B cell (primary cell): ENCODE results near the gene LHFPL6. TPM values are rescaled to one million over a fixed set of nuclear protein-coding genes. Genes with fewer than 3 reads are reported as not detected.

Source experiments
- ATAC-seq: fragments of 200-7000 bp; cut with Tn5 transposase; one replicate; pipeline ENCODE4 v1.10.0; 2021; ENCODE audit warnings: low read depth, mild to moderate bottlenecking, moderate number of reproducible peaks, moderate library complexity
- CTCF ChIA-PET: fragments of 350-600 bp; sonication (Branson Sonifier 250); formaldehyde crosslinking; loops from one replicate; lab custom pipeline; 2021; ENCODE audit warnings: antibody characterized with exemption, inconsistent platforms; lab: Charles Lee
- POLR2A ChIA-PET: fragments of 350-600 bp; sonication (Branson Sonifier 250); formaldehyde crosslinking; loops from one replicate; lab custom pipeline; 2021; ENCODE audit warnings: antibody characterized with exemption; lab: Charles Lee
- DNase-seq: peaks from one replicate; pipeline ENCODE4 v3.0.0; 2013
- H2AFZ ChIP-seq: 2 replicates; pipeline ENCODE4 v1.6.1; 2012; ENCODE audit warnings: mild to moderate bottlenecking, low read depth, low read length; ENCODE audit not compliant: insufficient read depth, poor library complexity, severe bottlenecking
- H3K27ac ChIP-seq, 2 donors: 1 replicate in 1 of 2; 2 replicates in 1 of 2; pipeline ENCODE4 v1.5.1; 2012 to 2013; ENCODE audit warnings: low read length in 2 of 2, mild to moderate bottlenecking in 2 of 2, moderate library complexity in 1 of 2
- H3K27me3 ChIP-seq, 4 experiments: fragments of 200-600 bp in 1 of 4; sonication (generic) in 1 of 4; replicated peaks in 1 of 4; 1 replicate in 2 of 4; 2 replicates in 2 of 4; pipeline versions ENCODE4 v1.6.1 to v1.7.0; 2013 to 2016; ENCODE audit warnings: low read length in 3 of 4, mild to moderate bottlenecking in 2 of 4, mixed read lengths in 1 of 4, moderate library complexity in 1 of 4; ENCODE audit not compliant: insufficient read depth in 4 of 4, control insufficient read depth in 3 of 4; ENCODE audit errors: control extremely low read depth in 1 of 4
- H3K36me3 ChIP-seq, 2 experiments: replicated peaks in 1 of 2; 1 replicate in 1 of 2; 2 replicates in 1 of 2; pipeline versions ENCODE4 v1.6.1 to v1.7.1; 2013; ENCODE audit warnings: low read length in 1 of 2; ENCODE audit not compliant: insufficient read depth in 2 of 2, control insufficient read depth in 1 of 2; ENCODE audit errors: control extremely low read depth in 1 of 2, extremely low read depth in 1 of 2
- H3K4me1 ChIP-seq, 2 donors: fragments of 200-600 bp in 1 of 2; sonication (generic) in 1 of 2; 1 replicate in 1 of 2; 2 replicates in 1 of 2; pipeline versions ENCODE4 v1.5.1 to v1.6.1; 2013 to 2017; ENCODE audit warnings: low read length in 2 of 2; ENCODE audit not compliant: control insufficient read depth in 2 of 2, insufficient read depth in 2 of 2
- H3K4me2 ChIP-seq: replicated peaks from 2 replicates; pipeline ENCODE3; 2012; ENCODE audit warnings: mild to moderate bottlenecking, low read depth, low read length; ENCODE audit not compliant: poor library complexity, severe bottlenecking
- H3K4me3 ChIP-seq, 5 experiments: fragments of 200-600 bp in 1 of 5; sonication (generic) in 1 of 5; 1 replicate in 3 of 5; 2 replicates in 2 of 5; pipeline versions ENCODE4 v1.5.1 to v1.7.0; 2011 to 2016; ENCODE audit warnings: low read length in 4 of 5, mild to moderate bottlenecking in 4 of 5, low read depth in 2 of 5, control low read depth in 1 of 5, moderate library complexity in 1 of 5; ENCODE audit not compliant: insufficient read depth in 1 of 5; ENCODE audit errors: control extremely low read depth in 1 of 5, extremely low read depth in 1 of 5
- H3K79me2 ChIP-seq: fragments of 200-600 bp; sonication (generic); one replicate; pipeline ENCODE4 v1.6.0; 2016; ENCODE audit warnings: low read length; ENCODE audit not compliant: control insufficient read depth, insufficient read depth
- H3K9ac ChIP-seq: fragments of 200-600 bp; sonication (generic); 2 replicates; pipeline ENCODE4 v1.6.1; 2017; ENCODE audit warnings: mild to moderate bottlenecking, low read length, moderate library complexity
- H3K9me3 ChIP-seq, 3 donors: one replicate each; pipeline versions ENCODE4 v1.6.1 to v1.7.1; 2013; ENCODE audit warnings: low read length in 2 of 3; ENCODE audit not compliant: control insufficient read depth in 2 of 3, insufficient read depth in 1 of 3; ENCODE audit errors: control extremely low read depth in 1 of 3
- H4K20me1 ChIP-seq: 2 replicates; pipeline ENCODE4 v1.6.0; 2012; ENCODE audit warnings: mild to moderate bottlenecking, low read length; ENCODE audit not compliant: insufficient read depth, control insufficient read depth, poor library complexity, severe bottlenecking
- H3K27ac Mint-ChIP-seq: one replicate; pipeline ENCODE4 v1.8.0; 2021; ENCODE audit warnings: mixed read lengths
- H3K27me3 Mint-ChIP-seq: one replicate; pipeline ENCODE4 v1.8.0; 2021; ENCODE audit warnings: mixed read lengths
- H3K4me1 Mint-ChIP-seq: one replicate; pipeline ENCODE4 v1.8.0; 2021; ENCODE audit warnings: mixed read lengths
- H3K4me3 Mint-ChIP-seq: one replicate; pipeline ENCODE4 v1.8.0; 2021; ENCODE audit warnings: mixed read lengths
- H3K9me3 Mint-ChIP-seq: one replicate; pipeline ENCODE4 v1.8.0; 2022; ENCODE audit warnings: mixed read lengths; ENCODE audit not compliant: insufficient read depth
- EZH2 ChIP-seq: IDR thresholded peaks from 2 replicates; pipeline ENCODE4 v1.6.1; 2012; ENCODE audit warnings: borderline replicate concordance, low read depth, mild to moderate bottlenecking, moderate library complexity, low read length; ENCODE audit not compliant: insufficient read depth, poor library complexity, severe bottlenecking
- WGBS: methylation state at CpG from one replicate; pipeline ENCODE4 v1.1.5; 2013; ENCODE audit warnings: missing lambda C conversion rate; ENCODE audit not compliant: insufficient coverage; 5-methylcytosine and 5-hydroxymethylcytosine counted together
- intact Hi-C: fragments of 100-400 bp; cut with micrococcal nuclease; formaldehyde crosslinking; loops from one replicate; pipeline ENCODE4 v1.10.0; 2022
- polyA plus RNA-seq: library from polyadenylated mRNA; depleted of rRNA; stranded (reverse); fragments of >200 nt; gene quantifications from 2 replicates; pipeline ENCODE4 v1.2.3, GENCODE V29; 2012
- total RNA-seq, 2 donors: library from RNA; stranded (reverse); fragments of 120-200 nt in 1 of 2; gene quantifications; 1 replicate in 1 of 2; 2 replicates in 1 of 2; pipeline versions ENCODE4 v1.2.3 to v1.2.4, GENCODE V29; 2013 to 2022
- TF ChIP-seq, protein P1 (sequence below): fragments of 200-600 bp; IDR thresholded peaks from one replicate; pipeline ENCODE4 v1.8.0; 2022; ENCODE audit warnings: antibody characterized with exemption, mild to moderate bottlenecking

The LHFPL6 gene
- total and polyA plus RNA-seq, 2 donors (not counting 1 experiment from before 2014, with no cell fraction given) = 0.01 TPM; not detected in 1

DNA sequence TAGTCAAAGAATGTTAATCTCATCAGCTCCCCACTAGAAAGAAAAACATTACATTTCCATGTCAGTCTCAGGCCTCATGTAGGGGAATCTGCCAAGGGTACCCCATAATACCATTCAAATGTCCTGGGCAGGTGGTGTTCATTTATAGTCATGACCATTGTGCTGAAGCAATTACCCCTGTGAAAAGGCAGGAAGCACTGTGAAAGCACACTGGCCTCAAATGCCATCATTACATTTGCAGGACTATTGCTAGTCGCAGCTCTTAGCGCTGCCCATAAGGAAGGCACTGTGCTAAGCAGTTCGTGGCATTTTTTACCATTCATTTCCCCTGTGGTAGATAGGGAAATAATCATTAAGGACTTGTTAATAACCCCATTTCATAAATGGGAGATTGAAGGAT, 109.0 kb downstream of the LHFPL6 start:
- CTCF ChIA-PET = no interaction called here
- Histone ChIP-seq H3K4me3 (no peak overlapping the region), H4K20me1 (no peaks in the 10 kb centered on the region), H3K4me1 (no peaks in the 10 kb centered on the region), H3K27ac (no peak overlapping the region), H3K9ac (no peak overlapping the region), H3K27me3 (no peaks in the 10 kb centered on the region), H3K9me3 (no peaks in the 10 kb centered on the region), H2AFZ (no peak overlapping the region), H3K79me2 (no peaks in the 10 kb centered on the region), H3K4me2 (no peak overlapping the region), H3K36me3 (no peaks in the 10 kb centered on the region)
- TF ChIP-seq, protein P1, sequence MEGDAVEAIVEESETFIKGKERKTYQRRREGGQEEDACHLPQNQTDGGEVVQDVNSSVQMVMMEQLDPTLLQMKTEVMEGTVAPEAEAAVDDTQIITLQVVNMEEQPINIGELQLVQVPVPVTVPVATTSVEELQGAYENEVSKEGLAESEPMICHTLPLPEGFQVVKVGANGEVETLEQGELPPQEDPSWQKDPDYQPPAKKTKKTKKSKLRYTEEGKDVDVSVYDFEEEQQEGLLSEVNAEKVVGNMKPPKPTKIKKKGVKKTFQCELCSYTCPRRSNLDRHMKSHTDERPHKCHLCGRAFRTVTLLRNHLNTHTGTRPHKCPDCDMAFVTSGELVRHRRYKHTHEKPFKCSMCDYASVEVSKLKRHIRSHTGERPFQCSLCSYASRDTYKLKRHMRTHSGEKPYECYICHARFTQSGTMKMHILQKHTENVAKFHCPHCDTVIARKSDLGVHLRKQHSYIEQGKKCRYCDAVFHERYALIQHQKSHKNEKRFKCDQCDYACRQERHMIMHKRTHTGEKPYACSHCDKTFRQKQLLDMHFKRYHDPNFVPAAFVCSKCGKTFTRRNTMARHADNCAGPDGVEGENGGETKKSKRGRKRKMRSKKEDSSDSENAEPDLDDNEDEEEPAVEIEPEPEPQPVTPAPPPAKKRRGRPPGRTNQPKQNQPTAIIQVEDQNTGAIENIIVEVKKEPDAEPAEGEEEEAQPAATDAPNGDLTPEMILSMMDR = no peak
- TF ChIP-seq EZH2 = no peak
- POLR2A ChIA-PET = no interaction called here
- no peak for DNase-seq
- WGBS = no CpG with 5 or more reads among the region's 3 CpGs
- ATAC-seq = no peak
- H3K27ac Mint-ChIP-seq = no peak overlapping the region
- intact Hi-C loops = no loop called here
- no peaks in the 10 kb centered on the region for H3K4me1 Mint-ChIP-seq
- H3K4me3 Mint-ChIP-seq = no peak overlapping the region
- no peaks in the 10 kb centered on the region for H3K27me3 Mint-ChIP-seq
- H3K9me3 Mint-ChIP-seq = no peaks in the 10 kb centered on the region

DNA sequence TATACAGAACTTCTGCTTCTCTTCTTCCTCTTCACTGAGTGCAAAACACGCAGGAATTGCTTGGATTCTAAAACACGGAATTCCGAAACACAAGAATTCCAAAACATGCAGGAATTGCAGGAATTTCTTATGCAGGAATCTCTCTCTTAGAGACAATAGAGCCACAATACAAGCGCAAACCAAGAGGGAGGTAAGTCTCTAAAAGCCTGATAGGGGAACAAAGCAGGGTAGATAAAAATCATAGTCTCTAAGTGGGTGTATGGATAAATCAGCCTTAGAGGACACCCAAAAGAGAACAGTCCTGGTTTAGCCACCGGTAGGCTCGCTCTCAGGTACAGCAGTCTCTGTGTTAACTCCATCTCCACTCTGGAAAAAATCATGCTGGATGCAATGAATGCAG, 112.9 kb downstream of the LHFPL6 start:
- Mint-ChIP-seq H3K27me3 (peaks cover 3% of the 10 kb centered on the region), H3K4me3 (no peak overlapping the region), H3K9me3 (no peaks in the 10 kb centered on the region), H3K27ac (no peak overlapping the region), H3K4me1 (no peaks in the 10 kb centered on the region)
- intact Hi-C loops = no loop called here
- no peaks in the 10 kb centered on the region for H3K36me3 ChIP-seq
- no peak overlapping the region for H2AFZ ChIP-seq
- POLR2A ChIA-PET = no interaction called here
- H3K9me3 ChIP-seq = no peaks in the 10 kb centered on the region
- no peak for DNase-seq
- no peaks in the 10 kb centered on the region for H3K79me2 ChIP-seq
- H3K4me3 ChIP-seq = no peak overlapping the region
- no peak for TF ChIP-seq EZH2
- TF ChIP-seq, protein P1 = no peak
- no peaks in the 10 kb centered on the region for H4K20me1 ChIP-seq
- H3K27me3 ChIP-seq = no peaks in the 10 kb centered on the region
- ATAC-seq = no peak
- no peaks in the 10 kb centered on the region for H3K4me1 ChIP-seq
- no peak overlapping the region for H3K27ac ChIP-seq
- 100% methylated on average over 4 of the region's 6 CpGs for WGBS
- no peak overlapping the region for H3K4me2 ChIP-seq
- CTCF ChIA-PET = no interaction called here
- H3K9ac ChIP-seq = no peak overlapping the region
